Naive thymus-derived CD8-positive, alpha-beta T cell (primary cell): ENCODE measurements around the gene ROBO1. TPM values are rescaled to one million over a fixed set of nuclear protein-coding genes. Genes with fewer than 3 reads are reported as not detected.
"Not testable (repeated sequence)": the region's sequence is repeated elsewhere in the genome, so short reads cannot be mapped to it uniquely, and the experiment has no call there.

Experiments used
- ATAC-seq, 2 donors: fragments of 150-1000 bp; cut with Tn5 transposase in 1 of 2; sonication (Bioruptor Pico), chemical (Tn5 transposase) in 1 of 2; 1 replicate in 1 of 2; 2 replicates in 1 of 2; pipeline ENCODE4 v1.10.0; 2021; ENCODE audit warnings: mild to moderate bottlenecking in 2 of 2, moderate library complexity in 2 of 2
- POLR2A ChIA-PET: fragments of 350-600 bp; sonication (Branson Sonifier 250); formaldehyde crosslinking; loops from one replicate; lab custom pipeline; 2021; ENCODE audit warnings: antibody characterized with exemption; lab: Charles Lee
- DNase-seq, 10 donors: peaks; one replicate each; pipeline versions ENCODE4 v3.0.0 to v3.0.0-alpha.2; 2020 to 2022
- H3K27ac Mint-ChIP-seq, 10 donors: one replicate each; pipeline ENCODE4 v1.8.0; 2020 to 2022; ENCODE audit warnings: mild to moderate bottlenecking in 10 of 10, mixed read lengths in 10 of 10, moderate library complexity in 4 of 10, inconsistent platforms in 1 of 10
- H3K27me3 Mint-ChIP-seq, 5 donors: one replicate each; pipeline ENCODE4 v1.8.0; 2021 to 2022; ENCODE audit warnings: mixed read lengths in 5 of 5
- H3K36me3 Mint-ChIP-seq, 3 donors: one replicate each; pipeline ENCODE4 v1.8.0; 2020 to 2022; ENCODE audit warnings: mixed read lengths in 3 of 3, mild to moderate bottlenecking in 2 of 3, inconsistent platforms in 1 of 3
- H3K4me1 Mint-ChIP-seq, 4 donors: one replicate each; pipeline ENCODE4 v1.8.0; 2021 to 2022; ENCODE audit warnings: mixed read lengths in 4 of 4
- H3K4me3 Mint-ChIP-seq, 10 donors: one replicate each; pipeline ENCODE4 v1.8.0; 2020 to 2022; ENCODE audit warnings: mild to moderate bottlenecking in 10 of 10, mixed read lengths in 10 of 10, moderate library complexity in 6 of 10, inconsistent platforms in 1 of 10
- H3K9me3 Mint-ChIP-seq, 9 donors: one replicate each; pipeline ENCODE4 v1.8.0; 2020 to 2022; ENCODE audit warnings: mixed read lengths in 9 of 9, mild to moderate bottlenecking in 3 of 9, inconsistent platforms in 1 of 9, moderate library complexity in 1 of 9
- polyA plus RNA-seq, 3 donors: library from polyadenylated mRNA; unstranded; fragments of 300-500 nt; fragmentation: Illumina TruSeq; gene quantifications; one replicate each; pipeline ENCODE4 v1.2.3, GENCODE V29; 2021
- total RNA-seq, 8 experiments: library from RNA in 2 of 8; stranded (reverse) in 2 of 8; gene quantifications; one replicate each; pipeline ENCODE4 v1.2.3 and lab custom pipeline; 2021 to 2026

Gene ROBO1
- total and polyA plus RNA-seq, 5 experiments from 2014 or later = 2.3 to 16.3 (median 12.5) TPM

- no peak for DNase-seq
- H3K4me1 Mint-ChIP-seq = no peaks in the 10 kb centered on the region
- no peaks in the 10 kb centered on the region for H3K36me3 Mint-ChIP-seq
- peaks cover 0 to 12% (median 3%) of the 10 kb centered on the region in 9 donors for H3K9me3 Mint-ChIP-seq
- POLR2A ChIA-PET = no interaction called here
- no peak overlapping the region for H3K27ac Mint-ChIP-seq
- H3K4me3 Mint-ChIP-seq = no peak overlapping the region
- H3K27me3 Mint-ChIP-seq = no peaks in the 10 kb centered on the region
- no peak for ATAC-seq
Measured at GRCh38 chr3:79337798-79338197, 430.0 kb downstream of the ROBO1 start.

- no peaks in the 10 kb centered on the region for H3K36me3 Mint-ChIP-seq
- no peak overlapping the region for H3K27ac Mint-ChIP-seq
- no peaks in the 10 kb centered on the region for H3K4me1 Mint-ChIP-seq
- no peak overlapping the region for H3K4me3 Mint-ChIP-seq
- peaks cover 0 to 19% (median 7%) of the 10 kb centered on the region in 9 donors for H3K9me3 Mint-ChIP-seq
- H3K27me3 Mint-ChIP-seq = no peaks in the 10 kb centered on the region
- ATAC-seq (no peak), DNase-seq (no peak)
- POLR2A ChIA-PET = no interaction called here
Measured at GRCh38 chr3:79329154-79329553, 438.6 kb downstream of the ROBO1 start.

GRCh38 chr3:79326642-79327041, 441.2 kb downstream of the ROBO1 start:
- no peak overlapping the region for H3K27ac Mint-ChIP-seq
- no peaks in the 10 kb centered on the region for H3K36me3 Mint-ChIP-seq
- no peaks in the 10 kb centered on the region for H3K4me1 Mint-ChIP-seq
- ATAC-seq = no peak
- H3K27me3 Mint-ChIP-seq = no peaks in the 10 kb centered on the region
- no peak overlapping the region for H3K4me3 Mint-ChIP-seq
- POLR2A ChIA-PET = no interaction called here
- H3K9me3 Mint-ChIP-seq = peaks cover 0 to 10% (median 5%) of the 10 kb centered on the region in 9 donors
- DNase-seq = no peak

- H3K4me1 Mint-ChIP-seq, DNase-seq, ATAC-seq, POLR2A ChIA-PET, H3K36me3 Mint-ChIP-seq, H3K27ac Mint-ChIP-seq, H3K4me3 Mint-ChIP-seq, H3K27me3 Mint-ChIP-seq: not testable (repeated sequence)
- H3K9me3 Mint-ChIP-seq = peaks cover 0 to 10% (median 5%) of the 10 kb centered on the region in 9 donors
Measured at GRCh38 chr3:79325833-79326383, 441.9 kb downstream of the ROBO1 start.

GRCh38 chr3:79317551-79318518, 450.0 kb downstream of the ROBO1 start:
- DNase-seq (no peak), ATAC-seq (no peak)
- POLR2A ChIA-PET = no interaction called here
- Mint-ChIP-seq H3K27me3 (no peaks in the 10 kb centered on the region), H3K4me1 (no peaks in the 10 kb centered on the region), H3K9me3 (peaks cover 0 to 22% (median 1%) of the 10 kb centered on the region in 9 donors), H3K27ac (no peak overlapping the region), H3K4me3 (no peak overlapping the region), H3K36me3 (no peaks in the 10 kb centered on the region)

GRCh38 chr3:79314962-79315361, 452.8 kb downstream of the ROBO1 start:
- H3K4me1 Mint-ChIP-seq = no peaks in the 10 kb centered on the region
- ATAC-seq (no peak), DNase-seq (no peak)
- H3K36me3 Mint-ChIP-seq = no peaks in the 10 kb centered on the region
- POLR2A ChIA-PET = no interaction called here
- peaks cover 0 to 22% (median 2%) of the 10 kb centered on the region in 9 donors for H3K9me3 Mint-ChIP-seq
- no peaks in the 10 kb centered on the region for H3K27me3 Mint-ChIP-seq
- H3K4me3 Mint-ChIP-seq = no peak overlapping the region
- no peak overlapping the region for H3K27ac Mint-ChIP-seq

- H3K27ac Mint-ChIP-seq = no peak overlapping the region
- no peaks in the 10 kb centered on the region for H3K4me1 Mint-ChIP-seq
- DNase-seq = no peak
- POLR2A ChIA-PET = no interaction called here
- H3K4me3 Mint-ChIP-seq = no peak overlapping the region
- no peaks in the 10 kb centered on the region for H3K36me3 Mint-ChIP-seq
- ATAC-seq = no peak
- no peaks in the 10 kb centered on the region for H3K27me3 Mint-ChIP-seq
- peaks cover 0 to 22% (median 2%) of the 10 kb centered on the region in 9 donors for H3K9me3 Mint-ChIP-seq
Measured at GRCh38 chr3:79314544-79314943, 453.3 kb downstream of the ROBO1 start.

GRCh38 chr3:79310016-79310415, 457.8 kb downstream of the ROBO1 start:
- H3K27ac Mint-ChIP-seq = no peak overlapping the region
- no peak for ATAC-seq
- H3K27me3 Mint-ChIP-seq = no peaks in the 10 kb centered on the region
- POLR2A ChIA-PET = no interaction called here
- H3K4me3 Mint-ChIP-seq = no peak overlapping the region
- peaks cover 0 to 10% (median 3%) of the 10 kb centered on the region in 9 donors for H3K9me3 Mint-ChIP-seq
- H3K4me1 Mint-ChIP-seq = no peaks in the 10 kb centered on the region
- DNase-seq = no peak
- H3K36me3 Mint-ChIP-seq = no peaks in the 10 kb centered on the region

- no peak for DNase-seq
- POLR2A ChIA-PET = no interaction called here
- no peak overlapping the region for H3K4me3 Mint-ChIP-seq
- no peaks in the 10 kb centered on the region for H3K36me3 Mint-ChIP-seq
- no peaks in the 10 kb centered on the region for H3K4me1 Mint-ChIP-seq
- no peaks in the 10 kb centered on the region for H3K27me3 Mint-ChIP-seq
- H3K9me3 Mint-ChIP-seq = peaks cover 0 to 21% (median 4%) of the 10 kb centered on the region in 9 donors
- no peak overlapping the region for H3K27ac Mint-ChIP-seq
- ATAC-seq = no peak
Measured at GRCh38 chr3:79306934-79307570, 460.7 kb downstream of the ROBO1 start.

GRCh38 chr3:79299949-79300635, 467.7 kb downstream of the ROBO1 start:
- DNase-seq, H3K27me3 Mint-ChIP-seq: not testable (repeated sequence)
- peaks cover 0 to 18% (median 7%) of the 10 kb centered on the region in 9 donors for H3K9me3 Mint-ChIP-seq

GRCh38 chr3:79297245-79297960, 470.4 kb downstream of the ROBO1 start:
- Mint-ChIP-seq H3K27ac (no peak overlapping the region), H3K27me3 (no peaks in the 10 kb centered on the region), H3K9me3 (peaks cover 9 to 24% (median 11%) of the 10 kb centered on the region in 9 donors), H3K36me3 (peaks cover 0 to 4% (median 0%) of the 10 kb centered on the region in 3 donors), H3K4me3 (no peak overlapping the region), H3K4me1 (no peaks in the 10 kb centered on the region)
- no peak for ATAC-seq
- POLR2A ChIA-PET = no interaction called here
- no peak for DNase-seq

More at GRCh38 chr3:79299949-79300635, 467.7 kb downstream of the ROBO1 start:
- H3K4me3 Mint-ChIP-seq, H3K27ac Mint-ChIP-seq, ATAC-seq, POLR2A ChIA-PET, H3K4me1 Mint-ChIP-seq, H3K36me3 Mint-ChIP-seq: not testable (repeated sequence)

GRCh38 chr3:79286882-79287281, 480.9 kb downstream of the ROBO1 start:
- DNase-seq (no peak), ATAC-seq (no peak)
- Mint-ChIP-seq H3K27me3 (no peaks in the 10 kb centered on the region), H3K9me3 (peaks cover 0 to 27% (median 5%) of the 10 kb centered on the region in 9 donors), H3K4me1 (no peaks in the 10 kb centered on the region), H3K36me3 (no peaks in the 10 kb centered on the region), H3K4me3 (no peak overlapping the region), H3K27ac (no peak overlapping the region)
- POLR2A ChIA-PET = no interaction called here
